Body of pancreas (tissue), 4 donors: Measurements from ENCODE around the gene KMT2D.

ENCODE experiments used
- CTCF ChIP-seq, 7 experiments: fragments of 450-650 bp in 4 of 7; fragments of 200-600 bp in 3 of 7; sonication (generic) in 3 of 7; IDR thresholded peaks; one replicate each; pipeline ENCODE4 v1.5.1; 2016 to 2019; ENCODE audit warnings: antibody characterized with exemption in 7 of 7
- POLR2A ChIP-seq, 3 donors: fragments of 450-650 bp; IDR thresholded peaks; one replicate each; pipeline ENCODE4 v1.6.1; 2016; ENCODE audit warnings: antibody characterized with exemption in 3 of 3, mild to moderate bottlenecking in 2 of 3

- TF ChIP-seq CTCF (IDR thresholded peaks at IDR 0.05) (no peak), POLR2A (IDR thresholded peaks at IDR 0.05) (no peak)
Measured at GRCh38 chr12:49054524-49054923, 6.1 kb downstream of the KMT2D start.
